Cardiac fibroblast (primary cell): ENCODE results near the gene EGLN1.

ENCODE experiments used
- DNase-seq, 2 donors: peaks; one replicate each; pipeline versions ENCODE4 v3.0.0 to v3.0.0-alpha.2; 2010; ENCODE audit warnings: low read depth in 2 of 2
- H3K4me3 ChIP-seq, 2 donors: replicated peaks in 1 of 2; 1 replicate in 1 of 2; 2 replicates in 1 of 2; pipeline ENCODE4 v1.5.1; 2011; ENCODE audit warnings: low read depth in 2 of 2, low read length in 2 of 2, mild to moderate bottlenecking in 2 of 2, moderate library complexity in 1 of 2
- TF ChIP-seq, protein P1 (sequence below): IDR thresholded peaks from one replicate; pipeline ENCODE4 v1.5.1; 2011; ENCODE audit warnings: low read depth, mild to moderate bottlenecking, low read length, inconsistent platforms

Gene EGLN1

DNA sequence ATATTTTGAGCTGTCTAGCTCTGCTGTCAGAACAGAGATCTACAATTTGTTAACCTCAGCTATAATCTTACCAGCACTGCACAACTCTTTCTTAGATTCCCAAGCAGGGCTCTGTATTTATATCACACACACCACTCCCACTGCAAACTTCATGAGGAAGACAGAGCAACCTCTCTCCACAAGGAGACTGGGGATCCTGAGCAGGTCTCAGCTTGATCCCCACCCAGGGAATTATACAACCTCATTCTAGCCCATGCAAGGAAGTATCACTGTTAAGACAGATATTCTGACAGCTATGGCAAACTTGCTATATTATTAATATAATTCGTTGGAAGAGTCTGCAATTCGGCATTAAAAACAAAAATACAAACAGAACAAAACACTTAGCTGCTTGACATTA is 40.4 kb downstream of the EGLN1 start:
- H3K4me3 ChIP-seq, result no peak overlapping the region
- no peak for DNase-seq
- TF ChIP-seq, protein P1, sequence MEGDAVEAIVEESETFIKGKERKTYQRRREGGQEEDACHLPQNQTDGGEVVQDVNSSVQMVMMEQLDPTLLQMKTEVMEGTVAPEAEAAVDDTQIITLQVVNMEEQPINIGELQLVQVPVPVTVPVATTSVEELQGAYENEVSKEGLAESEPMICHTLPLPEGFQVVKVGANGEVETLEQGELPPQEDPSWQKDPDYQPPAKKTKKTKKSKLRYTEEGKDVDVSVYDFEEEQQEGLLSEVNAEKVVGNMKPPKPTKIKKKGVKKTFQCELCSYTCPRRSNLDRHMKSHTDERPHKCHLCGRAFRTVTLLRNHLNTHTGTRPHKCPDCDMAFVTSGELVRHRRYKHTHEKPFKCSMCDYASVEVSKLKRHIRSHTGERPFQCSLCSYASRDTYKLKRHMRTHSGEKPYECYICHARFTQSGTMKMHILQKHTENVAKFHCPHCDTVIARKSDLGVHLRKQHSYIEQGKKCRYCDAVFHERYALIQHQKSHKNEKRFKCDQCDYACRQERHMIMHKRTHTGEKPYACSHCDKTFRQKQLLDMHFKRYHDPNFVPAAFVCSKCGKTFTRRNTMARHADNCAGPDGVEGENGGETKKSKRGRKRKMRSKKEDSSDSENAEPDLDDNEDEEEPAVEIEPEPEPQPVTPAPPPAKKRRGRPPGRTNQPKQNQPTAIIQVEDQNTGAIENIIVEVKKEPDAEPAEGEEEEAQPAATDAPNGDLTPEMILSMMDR, result no peak

DNA sequence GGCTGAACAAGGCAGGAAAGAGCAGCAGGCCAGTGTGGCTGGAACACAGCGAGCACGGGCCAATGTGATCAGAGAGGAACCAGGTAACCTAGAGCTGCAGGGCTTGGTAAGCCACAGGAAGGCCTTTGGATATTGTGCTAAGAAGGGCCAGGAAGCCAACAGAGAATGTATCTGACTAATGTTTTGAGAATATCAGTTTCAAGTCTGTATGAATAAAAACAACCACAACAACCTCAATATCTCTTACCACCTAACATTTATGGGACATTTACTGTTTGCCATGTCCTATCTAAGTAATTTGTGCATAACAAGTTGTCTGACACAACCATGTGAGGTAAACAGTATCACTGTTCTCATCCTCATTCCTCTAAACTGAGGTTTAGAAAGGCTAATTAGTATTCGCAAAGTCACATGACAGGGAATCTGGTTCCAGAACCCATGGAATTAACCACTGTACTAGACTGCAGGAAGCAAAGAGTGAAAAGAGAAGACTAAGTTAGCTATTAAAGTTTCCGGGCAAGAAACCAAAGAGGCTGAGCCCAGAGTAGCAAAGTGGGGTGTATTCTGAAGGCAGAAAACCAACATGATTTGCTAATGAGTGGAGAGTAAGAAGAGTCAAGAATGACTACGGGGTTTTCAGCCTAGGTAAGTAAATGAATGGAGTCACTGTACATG is 45.1 kb downstream of the EGLN1 start:
- DNase-seq, result no peak
- TF ChIP-seq, protein P1, result no peak
- H3K4me3 ChIP-seq, result no peak overlapping the region

DNA sequence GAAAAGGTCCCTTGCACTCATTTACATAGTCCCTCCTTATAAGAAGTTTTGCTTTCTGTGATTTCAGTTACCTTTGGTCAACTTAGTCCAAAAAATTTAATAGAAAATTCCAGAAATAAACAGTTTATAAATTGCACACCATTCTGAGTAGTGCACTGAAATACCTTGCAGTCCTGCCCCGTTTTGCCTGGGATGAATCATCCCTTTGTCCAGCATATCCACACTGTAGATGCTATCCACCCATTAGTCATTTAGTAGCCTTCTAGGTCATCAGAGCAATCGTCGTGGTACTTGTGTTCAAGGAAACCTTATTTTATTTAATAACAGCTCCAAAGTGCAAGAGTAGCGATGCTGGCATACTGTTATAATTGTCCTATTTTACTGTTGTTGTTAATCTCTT is 46.0 kb downstream of the EGLN1 start:
- no peak overlapping the region for H3K4me3 ChIP-seq
- TF ChIP-seq, protein P1, result no peak
- peak in 1 of 2 donors; percentile 54 for DNase-seq

DNA sequence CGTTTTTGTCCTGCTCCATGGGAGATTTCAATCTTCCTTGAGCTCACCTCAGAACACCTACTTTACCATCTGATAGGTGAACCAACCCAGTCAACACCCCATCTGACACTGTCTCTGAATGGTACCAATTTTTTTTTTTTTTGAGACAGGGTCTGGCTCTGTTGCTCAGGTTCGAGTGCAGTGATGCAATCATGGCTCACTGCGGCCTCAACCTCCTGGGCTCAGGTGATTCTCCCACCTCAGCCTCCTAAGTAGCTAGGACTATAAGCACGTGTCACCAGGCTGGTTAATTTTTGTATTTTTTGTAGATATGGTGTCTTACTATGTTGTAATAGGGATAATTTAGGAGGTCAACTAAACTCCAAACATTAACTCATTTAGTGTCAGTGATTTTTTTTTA is 47.7 kb downstream of the EGLN1 start:
- H3K4me3 ChIP-seq, result no peak overlapping the region
- TF ChIP-seq, protein P1, result no peak
- DNase-seq, result no peak

DNA sequence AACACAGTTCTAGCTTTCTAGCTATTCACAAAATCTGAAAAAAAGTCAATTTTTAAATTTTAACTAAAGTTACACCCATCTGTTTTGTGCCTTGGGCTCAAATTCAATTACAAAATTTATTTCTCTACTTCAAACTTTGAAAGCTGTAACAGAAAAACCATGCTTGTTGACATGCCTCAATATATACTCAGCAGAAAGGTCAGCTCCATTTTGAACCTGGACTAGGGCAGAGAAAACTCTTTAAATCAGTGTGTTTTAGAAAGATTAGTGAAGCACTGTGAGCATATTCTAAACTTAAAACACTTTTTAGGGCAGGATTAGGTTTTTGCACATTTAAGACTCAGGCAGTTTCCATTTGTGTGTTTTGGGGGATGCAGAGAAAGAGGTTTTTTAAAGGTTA is 49.6 kb downstream of the EGLN1 start:
- H3K4me3 ChIP-seq, result no peak overlapping the region
- DNase-seq, result no peak
- TF ChIP-seq, protein P1, result no peak

DNA sequence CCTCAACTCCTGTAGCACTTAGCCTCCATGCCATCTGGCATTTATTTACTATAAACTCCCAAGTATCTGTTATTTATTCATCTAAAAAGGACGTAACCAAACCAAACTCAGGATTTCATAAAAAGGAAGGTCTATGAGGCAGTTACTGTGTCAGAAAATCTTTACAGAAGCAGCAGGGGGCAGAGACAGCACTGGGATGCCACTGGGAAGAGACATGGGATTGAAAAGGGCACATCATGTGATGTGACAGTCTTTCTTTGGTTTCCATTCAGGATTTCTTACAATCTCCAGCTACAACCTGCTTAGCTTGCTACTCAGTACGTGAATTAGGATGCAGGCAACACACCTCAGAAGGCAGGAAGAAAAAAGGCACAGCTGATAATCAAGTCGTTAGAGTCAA is 52.8 kb downstream of the EGLN1 start:
- TF ChIP-seq, protein P1, result no peak
- DNase-seq, result no peak
- no peak overlapping the region for H3K4me3 ChIP-seq

DNA sequence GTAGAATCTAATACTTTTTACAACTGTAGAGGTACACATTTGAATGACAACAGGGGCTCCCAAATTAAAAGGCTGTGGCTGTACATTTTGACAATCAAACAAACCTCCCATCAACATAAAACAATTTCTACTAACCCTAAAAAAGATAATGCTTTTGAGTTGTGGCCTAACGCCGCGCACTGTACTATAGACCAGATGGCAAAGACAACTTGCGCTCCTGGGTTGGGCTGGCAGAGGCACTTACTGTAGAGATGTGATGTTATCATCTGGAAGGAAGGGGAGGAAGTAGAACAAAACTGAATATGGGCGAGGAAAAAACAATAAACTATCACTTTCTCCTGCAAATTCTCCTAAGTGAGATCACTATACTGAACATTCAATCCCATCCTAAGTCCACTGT is 57.9 kb downstream of the EGLN1 start:
- H3K4me3 ChIP-seq, result no peak overlapping the region
- TF ChIP-seq, protein P1, result no peak

More for the DNA sequence above, 57.9 kb downstream of the EGLN1 start:
- DNase-seq, result no peak
